Bronchial smooth muscle cell (primary cell): ENCODE data around the gene C2orf74. TPM values are rescaled to one million over a fixed set of nuclear protein-coding genes. Genes with fewer than 3 reads are reported as not detected.

ENCODE experiments used
- total RNA-seq: library from RNA; depleted of rRNA; stranded (reverse); fragments of >200 nt; gene quantifications from 2 replicates; pipeline ENCODE4 v1.2.1, GENCODE V29; 2014

C2orf74 gene
- total RNA-seq, result 28.1 and 30.9 TPM in 2 replicates

GRCh38 chr2:61161888-61162287 is at the start of gene C2orf74:
Gene C2orf74 (plus strand): TSS chr2:61162188. CDS start chr2:61162515, 327 bp downstream.

Other genes with a start within 250 kb of the C2orf74 start
- 13.9 and 20.2 TPM in 2 replicates for gene PEX13, start 144.5 kb upstream of the C2orf74 start, total RNA-seq
- 5.2 and 6.0 TPM in 2 replicates for gene PUS10, start 143.9 kb upstream of the C2orf74 start, total RNA-seq
- gene SANBR, start 96.3 kb upstream of the C2orf74 start, total RNA-seq, result 11.7 and 17.9 TPM in 2 replicates